Parathyroid adenoma (tissue), 2 donors: ENCODE data around the gene IL17D.

Experiments used
- H2AFZ ChIP-seq: fragments of 300-600 bp; sonication (generic); one replicate; pipeline ENCODE4 v1.7.0; 2017; ENCODE audit warnings: antibody characterized with exemption, mild to moderate bottlenecking
- H3K27ac ChIP-seq: fragments of 300-600 bp; sonication (generic); one replicate; pipeline ENCODE4 v1.7.0; 2017
- H3K27me3 ChIP-seq: fragments of 300-600 bp; sonication (generic); one replicate; pipeline ENCODE4 v1.7.0; 2017; ENCODE audit warnings: low read length; ENCODE audit not compliant: control insufficient read depth, insufficient read depth
- H3K36me3 ChIP-seq: fragments of 300-600 bp; sonication (generic); one replicate; pipeline ENCODE4 v1.7.0; 2017; ENCODE audit warnings: low read length; ENCODE audit not compliant: control insufficient read depth, insufficient read depth
- H3K4me1 ChIP-seq: fragments of 300-600 bp; sonication (generic); one replicate; pipeline ENCODE4 v1.7.0; 2017; ENCODE audit warnings: control low read depth
- H3K4me2 ChIP-seq: fragments of 300-600 bp; sonication (generic); one replicate; pipeline ENCODE4 v1.7.0; 2017; ENCODE audit warnings: low read length
- H3K4me3 ChIP-seq: fragments of 300-600 bp; sonication (generic); one replicate; pipeline ENCODE4 v1.7.0; 2017; ENCODE audit warnings: low read depth, low read length
- H3K79me2 ChIP-seq: fragments of 300-600 bp; sonication (generic); one replicate; pipeline ENCODE4 v1.7.0; 2017; ENCODE audit warnings: control low read depth
- H3K9ac ChIP-seq: fragments of 300-600 bp; sonication (generic); one replicate; pipeline ENCODE4 v1.7.0; 2017; ENCODE audit warnings: mild to moderate bottlenecking
- H3K9me3 ChIP-seq: fragments of 300-600 bp; sonication (generic); one replicate; pipeline ENCODE4 v1.7.0; 2017; ENCODE audit warnings: low read length; ENCODE audit not compliant: control insufficient read depth
- CTCF ChIP-seq: fragments of 300-600 bp; sonication (generic); IDR thresholded peaks from one replicate; pipeline ENCODE4 v1.7.0; 2017; ENCODE audit warnings: antibody characterized with exemption, mild to moderate bottlenecking
- donor health status: primary hyperparathyroidism.

The IL17D gene

GRCh38 chr13:20666948-20667347 is 36.6 kb upstream of the IL17D start:
- no peak overlapping the region for H2AFZ ChIP-seq
- no peak for TF ChIP-seq CTCF
- no peaks in the 10 kb centered on the region for H3K79me2 ChIP-seq
- no peaks in the 10 kb centered on the region for H3K9me3 ChIP-seq
- H3K27ac ChIP-seq, result no peak overlapping the region
- no peak overlapping the region for H3K9ac ChIP-seq
- no peaks in the 10 kb centered on the region for H3K4me1 ChIP-seq
- no peaks in the 10 kb centered on the region for H3K36me3 ChIP-seq
- no peak overlapping the region for H3K4me3 ChIP-seq
- H3K4me2 ChIP-seq, result no peak overlapping the region
- H3K27me3 ChIP-seq, result no peaks in the 10 kb centered on the region

GRCh38 chr13:20667857-20668437 is 35.6 kb upstream of the IL17D start:
- TF ChIP-seq CTCF, result no peak
- no peaks in the 10 kb centered on the region for H3K4me1 ChIP-seq
- H3K4me3 ChIP-seq, result no peak overlapping the region
- no peak overlapping the region for H3K9ac ChIP-seq
- H3K36me3 ChIP-seq, result no peaks in the 10 kb centered on the region
- no peak overlapping the region for H2AFZ ChIP-seq
- no peaks in the 10 kb centered on the region for H3K79me2 ChIP-seq
- H3K4me2 ChIP-seq, result no peak overlapping the region
- H3K27ac ChIP-seq, result no peak overlapping the region
- H3K9me3 ChIP-seq, result no peaks in the 10 kb centered on the region
- H3K27me3 ChIP-seq, result no peaks in the 10 kb centered on the region

- H3K36me3 ChIP-seq, result no peaks in the 10 kb centered on the region
- H3K27ac ChIP-seq, result no peak overlapping the region
- H3K4me1 ChIP-seq, result no peaks in the 10 kb centered on the region
- no peak for TF ChIP-seq CTCF
- H3K79me2 ChIP-seq, result no peaks in the 10 kb centered on the region
- no peak overlapping the region for H3K9ac ChIP-seq
- no peaks in the 10 kb centered on the region for H3K27me3 ChIP-seq
- H3K4me2 ChIP-seq, result no peak overlapping the region
- H3K9me3 ChIP-seq, result no peaks in the 10 kb centered on the region
- no peak overlapping the region for H2AFZ ChIP-seq
- H3K4me3 ChIP-seq, result no peak overlapping the region
Observed at GRCh38 chr13:20669162-20669561, 34.3 kb upstream of the IL17D start.

GRCh38 chr13:20671789-20672188 is 31.7 kb upstream of the IL17D start:
- no peaks in the 10 kb centered on the region for H3K79me2 ChIP-seq
- no peaks in the 10 kb centered on the region for H3K36me3 ChIP-seq
- H3K4me1 ChIP-seq, result no peaks in the 10 kb centered on the region
- H2AFZ ChIP-seq, result no peak overlapping the region
- no peaks in the 10 kb centered on the region for H3K9me3 ChIP-seq
- H3K27ac ChIP-seq, result no peak overlapping the region
- no peaks in the 10 kb centered on the region for H3K27me3 ChIP-seq
- no peak overlapping the region for H3K9ac ChIP-seq
- H3K4me3 ChIP-seq, result no peak overlapping the region
- TF ChIP-seq CTCF, result no peak
- no peak overlapping the region for H3K4me2 ChIP-seq

GRCh38 chr13:20672772-20673171 is 30.7 kb upstream of the IL17D start:
- Histone ChIP-seq H3K4me3 (no peak overlapping the region), H3K9ac (no peak overlapping the region), H3K79me2 (no peaks in the 10 kb centered on the region), H2AFZ (no peak overlapping the region), H3K4me1 (no peaks in the 10 kb centered on the region), H3K27me3 (no peaks in the 10 kb centered on the region), H3K27ac (no peak overlapping the region), H3K36me3 (no peaks in the 10 kb centered on the region), H3K4me2 (no peak overlapping the region), H3K9me3 (no peaks in the 10 kb centered on the region)
- TF ChIP-seq CTCF, result no peak
